H1 (cell line): Measurements from ENCODE around the gene KCTD11. TPM values are rescaled to one million over a fixed set of nuclear protein-coding genes. Genes with fewer than 3 reads are reported as not detected.

Experiments used
- RFX5 ChIP-seq: IDR thresholded peaks from 2 replicates; pipeline ENCODE4 v1.6.1; 2011; ENCODE audit warnings: low read depth, low read length, improper control_type of control experiment, borderline replicate concordance
- polyA plus RNA-seq, 7 experiments: library from polyadenylated mRNA; depleted of rRNA in 3 of 7; stranded (reverse) in 5 of 7; unstranded in 2 of 7; fragments of >200 nt in 5 of 7; fragments of 200-250 nt in 2 of 7; gene quantifications; 1 replicate in 5 of 7; 2 replicates in 1 of 7; 4 replicates in 1 of 7; pipeline versions ENCODE4 v1.2.1 to v1.2.3, GENCODE V29; 2011 to 2013; ENCODE audit warnings: missing spikeins in 2 of 7, mixed read lengths in 2 of 7
- total RNA-seq: library from RNA; stranded (reverse); fragmentation: NEBNext Ultra II Directional; extraction: Animal tissue kit (Norgen Biotek cat#: 25700); gene quantifications from 2 replicates; pipeline ENCODE4 v1.2.1, GENCODE V29; 2021

Gene KCTD11
- total and polyA plus RNA-seq, 2 of the 8 experiments (the other 6 are each of a cell fraction or from before 2014, with no cell fraction given): 8.6 to 9.2 TPM

DNA sequence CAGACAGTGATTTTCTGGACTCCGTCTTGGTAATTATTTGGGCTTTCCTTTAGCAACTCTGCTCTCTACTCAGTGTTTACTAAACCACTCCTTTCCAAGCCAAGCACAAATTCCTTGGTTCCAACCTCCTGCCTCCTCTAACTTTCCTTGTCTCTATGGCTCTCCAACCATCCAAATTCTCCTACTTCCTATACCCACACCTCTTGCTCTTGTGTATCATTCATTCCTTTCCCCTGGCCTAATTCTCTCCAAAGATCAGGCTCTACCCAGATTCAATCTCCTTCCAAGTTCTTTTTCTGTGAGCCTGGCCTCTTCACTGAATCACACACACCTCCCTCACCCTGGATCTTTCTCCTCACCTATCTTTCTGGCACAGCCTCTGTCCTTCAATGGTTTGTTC lies 24.0 kb upstream of the KCTD11 start (continued):
- TF ChIP-seq RFX5: no peak
